Heart right ventricle (tissue), 16 donors: ENCODE measurements around the gene RGR. TPM values are rescaled to one million over a fixed set of nuclear protein-coding genes. Genes with fewer than 3 reads are reported as not detected.

ENCODE experiments used
- ATAC-seq, 8 donors: fragments of 200-7000 bp; cut with Tn5 transposase; one replicate each; pipeline ENCODE4 v1.9.1; 2020; ENCODE audit warnings: mild to moderate bottlenecking in 8 of 8, moderate library complexity in 8 of 8, moderate number of reproducible peaks in 1 of 8
- DNase-seq, 2 donors: peaks; one replicate each; pipeline ENCODE4 v3.0.0-alpha.2; 2020
- H3K27ac ChIP-seq, 10 donors: fragments of 200-600 bp; sonication (generic) in 2 of 10; one replicate each; pipeline versions ENCODE4 v1.5.0 to v1.8.0; 2020 to 2022; ENCODE audit warnings: mild to moderate bottlenecking in 3 of 10
- H3K27me3 ChIP-seq, 7 donors: fragments of 200-600 bp; one replicate each; pipeline ENCODE4 v1.8.0; 2021 to 2022; ENCODE audit warnings: mild to moderate bottlenecking in 2 of 7
- H3K36me3 ChIP-seq, 9 donors: fragments of 200-600 bp; sonication (generic) in 1 of 9; one replicate each; pipeline versions ENCODE4 v1.5.0 to v1.8.0; 2020 to 2022; ENCODE audit warnings: mild to moderate bottlenecking in 2 of 9
- H3K4me1 ChIP-seq, 9 donors: fragments of 200-600 bp; sonication (generic) in 1 of 9; one replicate each; pipeline versions ENCODE4 v1.5.0 to v1.8.0; 2020 to 2022; ENCODE audit warnings: mild to moderate bottlenecking in 4 of 9
- H3K4me3 ChIP-seq, 10 donors: fragments of 200-600 bp; sonication (generic) in 2 of 10; one replicate each; pipeline versions ENCODE4 v1.5.0 to v1.8.0; 2020 to 2022; ENCODE audit warnings: mild to moderate bottlenecking in 7 of 10, moderate library complexity in 2 of 10
- H3K9me3 ChIP-seq, 11 donors: fragments of 200-600 bp in 10 of 11; sonication (generic) in 2 of 11; one replicate each; pipeline versions ENCODE4 v1.5.0 to v1.8.0; 2013 to 2022; ENCODE audit warnings: mild to moderate bottlenecking in 2 of 11, control low read depth in 1 of 11, moderate library complexity in 1 of 11
- CTCF ChIP-seq, 9 donors: fragments of 200-600 bp; sonication (generic) in 2 of 9; IDR thresholded peaks; one replicate each; pipeline versions ENCODE4 v1.5.0 to v1.8.0; 2021 to 2022; ENCODE audit warnings: antibody characterized with exemption in 9 of 9, mild to moderate bottlenecking in 5 of 9, moderate library complexity in 1 of 9
- WGBS, 2 donors: extraction: QIAGEN DNeasy Blood & Tissue Kit; methylation state at CpG; one replicate each; pipeline ENCODE4 v1.1.7; 2013; ENCODE audit warnings: inconsistent platforms in 1 of 2; 5-methylcytosine and 5-hydroxymethylcytosine counted together
- intact Hi-C, 10 donors: fragments of 100-400 bp; cut with DNase I; formaldehyde crosslinking; loops; one replicate each; pipeline versions ENCODE4 v1.11.1 to v1.14.2; 2022
- polyA plus RNA-seq, 2 donors: library from polyadenylated mRNA; stranded (reverse); fragments of 200-250 nt; gene quantifications; one replicate each; pipeline ENCODE4 v1.2.3, GENCODE V29; 2013
- total RNA-seq, 10 donors: library from RNA; stranded (reverse); fragmentation: NEBNext Ultra II Directional in 3 of 10; extraction: Animal tissue kit (Norgen Biotek cat#: 25700) in 3 of 10; gene quantifications; one replicate each; pipeline versions ENCODE4 v1.2.1 to v1.2.4, GENCODE V29; 2021 to 2023
- donor health status: Arrhythmogenic right ventricular cardiomyopathy.
- donor health status: ischemic (EF 13 %, LVEDD 7.1; RV severe dilation, severe dysfunction).
- donor health status: healthy with polysubstance abuse.
- donor health status: DM: no; HTN: yes; CAD: no.
- donor health status: DM: no; HTN: no; CAD: no.
- donor health status: ischemic (EF 25% LVEDD 6.9; RV normal size, moderate dysfunction).
- donor health status: ischemic (EF 25% LVEDD 5.7; RV mildly dilated, moderate dysfunction).
- donor health status: healthy.
- donor health status: DM: yes; HTN: yes; CAD: no.
- donor health status: Ischemic cardiomyopathy.
- donor health status: ischemic (EF 35%, LVEDD 5.7; RV mildly dilated, moderate dysfunction).
- donor health status: nonischemic (EF 11% LVEDD 7.7; RV severe dilation, severe dysfunction).
- donor health status: DM: yes; HTN: yes; CAD: no.
- donor health status: PGD.
- donor health status: ischemic (EF 29% LVEDD 5.4; RV normal size, mild dysfunction).
- donor health status: nonischemic (EF 23%, LVEDD 6.1; RV moderate dilation, normal function).

RGR gene
- total and polyA plus RNA-seq, 12 donors, result 0.13 to 4.0 (median 0.53) TPM; not detected in 5

GRCh38 chr10:84262190-84262956, 17.5 kb downstream of the RGR start:
- Histone ChIP-seq H3K4me1 (peaks cover 0 to 5% (median 0%) of the 10 kb centered on the region in 9 donors), H3K36me3 (no peaks in the 10 kb centered on the region), H3K27ac (no peak overlapping the region), H3K9me3 (no peaks in the 10 kb centered on the region), H3K27me3 (peaks cover 0 to 34% (median 22%) of the 10 kb centered on the region in 7 donors), H3K4me3 (no peak overlapping the region)
- no peak for DNase-seq
- no peak for TF ChIP-seq CTCF (IDR thresholded peaks at IDR 0.05)
- ATAC-seq, result no peak
- 67 to 71% methylated on average over 13 of the region's 13 CpGs for WGBS, 2 donors
- intact Hi-C loops, result loop anchor here in 5 of 10 donors (2.0 to 10.0 kb wide), 4 partner anchors 112 to 280 kb away; no protein-coding TSS in a partner anchor

- Histone ChIP-seq H3K9me3 (no peaks in the 10 kb centered on the region), H3K4me3 (no peak overlapping the region), H3K36me3 (no peaks in the 10 kb centered on the region), H3K4me1 (peaks cover 0 to 5% (median 0%) of the 10 kb centered on the region in 9 donors), H3K27me3 (peaks cover 0 to 28% (median 9%) of the 10 kb centered on the region in 7 donors), H3K27ac (no peak overlapping the region)
- TF ChIP-seq CTCF (IDR thresholded peaks at IDR 0.05), result no peak
- 82 to 90% methylated on average over 5 of the region's 5 CpGs for WGBS, 2 donors
- no peak for DNase-seq
- intact Hi-C loops, result loop anchor here (1.0 to 10.0 kb wide), 7 partner anchors 111 to 279 kb away; no protein-coding TSS in a partner anchor
- no peak for ATAC-seq
Measured at GRCh38 chr10:84263716-84264115, 18.9 kb downstream of the RGR start.

GRCh38 chr10:84264611-84265141, 19.8 kb downstream of the RGR start:
- H3K27ac ChIP-seq, result no peak overlapping the region
- WGBS, 2 donors, result 4% methylated on average over 11 of the region's 11 CpGs
- H3K4me1 ChIP-seq, result peaks cover 0 to 5% (median 0%) of the 10 kb centered on the region in 9 donors
- no peaks in the 10 kb centered on the region for H3K36me3 ChIP-seq
- intact Hi-C loops, result loop anchor here (1.0 to 10.0 kb wide), 9 partner anchors 98 to 278 kb away; no protein-coding TSS in a partner anchor
- peaks cover 0 to 25% (median 7%) of the 10 kb centered on the region in 7 donors for H3K27me3 ChIP-seq
- H3K9me3 ChIP-seq, result no peaks in the 10 kb centered on the region
- TF ChIP-seq CTCF (IDR thresholded peaks at IDR 0.05), result peak; percentile 85 to 95 (median 93)
- no peak overlapping the region for H3K4me3 ChIP-seq
- DNase-seq (peak; percentile 56 to 58), ATAC-seq (peak; percentile 87 to 94 (median 91))

- DNase-seq (no peak), ATAC-seq (no peak)
- Histone ChIP-seq H3K27ac (no peak overlapping the region), H3K9me3 (no peaks in the 10 kb centered on the region), H3K4me1 (peaks cover 0 to 5% (median 0%) of the 10 kb centered on the region in 9 donors), H3K27me3 (peaks cover 0 to 30% (median 7%) of the 10 kb centered on the region in 7 donors), H3K4me3 (no peak overlapping the region), H3K36me3 (no peaks in the 10 kb centered on the region)
- TF ChIP-seq CTCF (IDR thresholded peaks at IDR 0.05), result no peak
- intact Hi-C loops, result loop anchor here in 9 of 10 donors (2.0 to 10.0 kb wide), 7 partner anchors 97 to 271 kb away; no protein-coding TSS in a partner anchor
- WGBS, 2 donors, result 72 to 82% methylated on average over 4 of the region's 4 CpGs
Measured at GRCh38 chr10:84265418-84265817, 20.6 kb downstream of the RGR start.
